Activated CD4-positive, alpha-beta T cell treated with anti-CD3 and anti-CD28 coated beads for 24 hours (primary cell): Measurements from ENCODE around the gene TRIP10.

Source experiments
- DNase-seq, 2 donors: peaks; one replicate each; pipeline ENCODE4 v3.0.0-alpha.2; 2020; ENCODE audit warnings: low read depth in 2 of 2

TRIP10 gene

GRCh38 chr19:6711605-6712004 is 27.9 kb upstream of the TRIP10 start:
- no peak for DNase-seq

GRCh38 chr19:6712231-6712630 is 27.2 kb upstream of the TRIP10 start:
- DNase-seq: no peak

- DNase-seq: no peak
Observed at GRCh38 chr19:6712692-6713670, 26.5 kb upstream of the TRIP10 start.

GRCh38 chr19:6713773-6714692 is 25.4 kb upstream of the TRIP10 start:
- no peak for DNase-seq

- no peak for DNase-seq
Observed at GRCh38 chr19:6714749-6715555, 24.5 kb upstream of the TRIP10 start.

GRCh38 chr19:6716610-6716970 is 22.9 kb upstream of the TRIP10 start:
- DNase-seq: no peak

- no peak for DNase-seq
Observed at GRCh38 chr19:6717036-6717435, 22.4 kb upstream of the TRIP10 start.

GRCh38 chr19:6717441-6717971 is 22.0 kb upstream of the TRIP10 start:
- no peak for DNase-seq

- no peak for DNase-seq
Observed at GRCh38 chr19:6718111-6718740, 21.3 kb upstream of the TRIP10 start.

- no peak for DNase-seq
Observed at GRCh38 chr19:6718741-6719539, 20.5 kb upstream of the TRIP10 start.

- no peak for DNase-seq
Observed at GRCh38 chr19:6719540-6719861, 20.0 kb upstream of the TRIP10 start.

- no peak for DNase-seq
Observed at GRCh38 chr19:6719992-6720368, 19.5 kb upstream of the TRIP10 start.

GRCh38 chr19:6720369-6721137 is 18.9 kb upstream of the TRIP10 start, which contains the start of gene C3:
Gene C3, minus strand, starts transcription at chr19:6720650. Its CDS starts 61 bp downstream, at chr19:6720589.
- DNase-seq: no peak

- no peak for DNase-seq
Observed at GRCh38 chr19:6721138-6721474, 18.4 kb upstream of the TRIP10 start.

- DNase-seq: no peak
Observed at GRCh38 chr19:6721773-6722172, 17.7 kb upstream of the TRIP10 start.

GRCh38 chr19:6723108-6723618 is 16.3 kb upstream of the TRIP10 start:
- no peak for DNase-seq

GRCh38 chr19:6723738-6724137 is 15.7 kb upstream of the TRIP10 start:
- DNase-seq: no peak

- no peak for DNase-seq
Observed at GRCh38 chr19:6724631-6725492, 14.6 kb upstream of the TRIP10 start.
